ENCODE data around the gene PLIN4.

The PLIN4 gene, protein sequence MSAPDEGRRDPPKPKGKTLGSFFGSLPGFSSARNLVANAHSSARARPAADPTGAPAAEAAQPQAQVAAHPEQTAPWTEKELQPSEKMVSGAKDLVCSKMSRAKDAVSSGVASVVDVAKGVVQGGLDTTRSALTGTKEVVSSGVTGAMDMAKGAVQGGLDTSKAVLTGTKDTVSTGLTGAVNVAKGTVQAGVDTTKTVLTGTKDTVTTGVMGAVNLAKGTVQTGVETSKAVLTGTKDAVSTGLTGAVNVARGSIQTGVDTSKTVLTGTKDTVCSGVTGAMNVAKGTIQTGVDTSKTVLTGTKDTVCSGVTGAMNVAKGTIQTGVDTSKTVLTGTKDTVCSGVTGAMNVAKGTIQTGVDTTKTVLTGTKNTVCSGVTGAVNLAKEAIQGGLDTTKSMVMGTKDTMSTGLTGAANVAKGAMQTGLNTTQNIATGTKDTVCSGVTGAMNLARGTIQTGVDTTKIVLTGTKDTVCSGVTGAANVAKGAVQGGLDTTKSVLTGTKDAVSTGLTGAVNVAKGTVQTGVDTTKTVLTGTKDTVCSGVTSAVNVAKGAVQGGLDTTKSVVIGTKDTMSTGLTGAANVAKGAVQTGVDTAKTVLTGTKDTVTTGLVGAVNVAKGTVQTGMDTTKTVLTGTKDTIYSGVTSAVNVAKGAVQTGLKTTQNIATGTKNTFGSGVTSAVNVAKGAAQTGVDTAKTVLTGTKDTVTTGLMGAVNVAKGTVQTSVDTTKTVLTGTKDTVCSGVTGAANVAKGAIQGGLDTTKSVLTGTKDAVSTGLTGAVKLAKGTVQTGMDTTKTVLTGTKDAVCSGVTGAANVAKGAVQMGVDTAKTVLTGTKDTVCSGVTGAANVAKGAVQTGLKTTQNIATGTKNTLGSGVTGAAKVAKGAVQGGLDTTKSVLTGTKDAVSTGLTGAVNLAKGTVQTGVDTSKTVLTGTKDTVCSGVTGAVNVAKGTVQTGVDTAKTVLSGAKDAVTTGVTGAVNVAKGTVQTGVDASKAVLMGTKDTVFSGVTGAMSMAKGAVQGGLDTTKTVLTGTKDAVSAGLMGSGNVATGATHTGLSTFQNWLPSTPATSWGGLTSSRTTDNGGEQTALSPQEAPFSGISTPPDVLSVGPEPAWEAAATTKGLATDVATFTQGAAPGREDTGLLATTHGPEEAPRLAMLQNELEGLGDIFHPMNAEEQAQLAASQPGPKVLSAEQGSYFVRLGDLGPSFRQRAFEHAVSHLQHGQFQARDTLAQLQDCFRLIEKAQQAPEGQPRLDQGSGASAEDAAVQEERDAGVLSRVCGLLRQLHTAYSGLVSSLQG (N-terminal part only)

GRCh38 chr19:4518345-4519171 lies at the start of gene PLIN4:
Gene PLIN4 (minus strand): TSS chr19:4518486. CDS start chr19:4518272, 214 bp downstream.
- no peak for DNase-seq

- DNase-seq, result peak; percentile 70
Measured at GRCh38 chr19:4567584-4568071, 49.3 kb upstream of the PLIN4 start.

- no peak for DNase-seq
Measured at GRCh38 chr19:4566402-4567051, 48.2 kb upstream of the PLIN4 start.

DNA sequence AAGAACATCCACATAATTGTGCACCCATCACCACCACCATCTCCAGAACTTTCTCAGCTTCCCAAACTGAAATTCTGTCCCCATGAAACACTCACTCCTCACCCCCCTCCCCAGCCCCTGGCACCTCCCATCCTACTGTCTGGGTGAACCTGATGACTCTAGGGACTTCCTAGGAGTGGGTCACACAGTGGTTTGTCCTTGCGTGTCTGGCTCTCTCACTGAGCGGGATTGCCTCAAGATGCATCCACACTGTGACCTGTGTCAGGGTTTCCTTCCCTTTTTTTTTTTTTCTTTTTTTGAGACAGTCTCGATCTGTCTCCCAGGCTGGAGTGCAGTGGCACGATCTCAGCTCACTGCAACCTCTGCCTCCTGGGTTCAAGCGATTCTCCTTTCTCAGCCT lies 45.3 kb upstream of the PLIN4 start:
- DNase-seq, result peak; percentile 50

GRCh38 chr19:4562085-4562484 lies 43.8 kb upstream of the PLIN4 start:
- DNase-seq, result peak; percentile 41

GRCh38 chr19:4559569-4559968 lies 41.3 kb upstream of the PLIN4 start, which contains the start of gene SEMA6B:
Gene SEMA6B (minus strand): TSS chr19:4559684. CDS start chr19:4558457, 1,227 bp downstream.
- DNase-seq, result no peak

GRCh38 chr19:4557971-4558941 lies 40.0 kb upstream of the PLIN4 start:
- peak; percentile 45 for DNase-seq

DNA sequence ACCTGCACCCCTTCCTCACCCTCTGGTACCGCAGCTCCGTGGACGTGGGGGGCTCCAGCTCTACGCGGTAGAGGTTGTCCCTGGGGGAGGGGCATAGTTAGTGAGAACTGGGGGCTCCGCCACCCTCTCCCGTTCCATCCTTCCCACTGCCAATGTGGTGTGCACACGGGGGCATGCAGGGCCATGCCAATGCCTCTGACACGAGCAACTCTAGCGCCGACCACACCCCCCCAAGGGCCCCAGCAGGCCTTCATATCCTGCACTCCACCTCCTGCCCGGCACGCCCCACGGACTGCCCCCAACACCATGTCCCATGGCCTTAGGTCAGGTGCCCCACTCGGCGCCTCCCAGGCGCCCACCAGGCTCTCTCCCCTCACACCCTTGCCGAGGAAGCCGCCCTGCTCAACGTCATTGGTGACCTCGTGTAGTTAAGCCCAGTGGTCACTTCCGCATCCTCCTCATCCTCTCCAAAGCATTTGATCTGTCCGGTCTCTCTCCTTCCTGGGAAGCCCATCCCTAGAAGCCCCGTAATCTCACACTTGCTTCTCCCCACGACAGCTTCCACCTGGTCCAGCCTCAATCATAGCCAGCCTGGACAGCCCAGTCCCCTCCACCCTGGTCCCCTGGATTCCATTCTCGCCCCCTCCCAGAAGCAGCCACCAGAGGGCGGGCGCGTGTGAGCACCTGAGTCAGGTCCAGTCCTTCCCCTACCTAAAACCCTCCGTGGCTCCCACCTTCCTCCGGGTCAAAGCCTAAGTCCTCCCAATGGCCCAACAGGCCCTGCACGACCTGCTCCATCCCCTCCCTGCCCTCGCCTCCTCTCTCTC lies 39.1 kb upstream of the PLIN4 start:
- no peak for DNase-seq

- peak; percentile 88 for DNase-seq
Measured at GRCh38 chr19:4556597-4557127, 38.4 kb upstream of the PLIN4 start.

GRCh38 chr19:4555657-4556561 lies 37.6 kb upstream of the PLIN4 start:
- peak; percentile 91 for DNase-seq

DNA sequence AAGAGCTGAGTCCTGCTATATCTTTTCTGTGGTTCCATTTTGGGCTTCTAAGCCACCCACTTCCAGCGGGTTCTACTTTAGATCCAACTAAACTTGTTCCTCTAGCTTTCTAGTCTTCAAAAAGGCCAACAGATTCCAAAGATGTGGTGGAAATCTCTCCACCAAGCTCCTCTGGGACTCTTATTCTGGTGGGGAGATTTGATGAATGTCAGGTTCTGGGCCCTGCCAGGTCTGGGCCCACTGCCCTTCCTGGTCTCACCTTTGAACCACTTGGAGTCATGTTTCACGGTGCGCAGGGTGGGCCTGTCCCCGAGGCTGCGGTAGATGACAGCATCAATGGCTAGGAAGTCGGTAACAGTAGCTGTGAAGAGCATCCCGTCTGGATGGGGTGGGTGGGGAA lies 36.4 kb upstream of the PLIN4 start:
- no peak for DNase-seq

DNA sequence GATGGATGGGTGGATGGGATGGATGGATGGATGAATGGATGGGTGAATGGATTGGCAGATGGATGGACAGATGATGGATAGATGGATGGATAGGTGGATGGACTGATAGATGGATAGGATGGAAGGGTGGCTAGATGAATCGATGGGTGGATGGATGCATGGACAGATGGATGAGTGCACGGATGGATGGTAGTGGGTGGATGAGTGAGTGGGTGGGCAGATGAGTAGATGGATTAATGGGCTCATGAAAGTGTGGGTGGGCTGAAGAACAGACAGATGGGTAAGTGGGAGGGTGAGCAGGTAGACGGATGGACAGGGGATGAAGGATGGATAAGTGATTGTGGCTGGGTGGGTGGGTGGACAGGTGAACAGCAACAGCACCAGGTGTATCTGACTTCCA lies 35.5 kb upstream of the PLIN4 start:
- no peak for DNase-seq

- no peak for DNase-seq
Measured at GRCh38 chr19:4553092-4553695, 34.9 kb upstream of the PLIN4 start.

- DNase-seq, result no peak
Measured at GRCh38 chr19:4552525-4552819, 34.2 kb upstream of the PLIN4 start.

DNA sequence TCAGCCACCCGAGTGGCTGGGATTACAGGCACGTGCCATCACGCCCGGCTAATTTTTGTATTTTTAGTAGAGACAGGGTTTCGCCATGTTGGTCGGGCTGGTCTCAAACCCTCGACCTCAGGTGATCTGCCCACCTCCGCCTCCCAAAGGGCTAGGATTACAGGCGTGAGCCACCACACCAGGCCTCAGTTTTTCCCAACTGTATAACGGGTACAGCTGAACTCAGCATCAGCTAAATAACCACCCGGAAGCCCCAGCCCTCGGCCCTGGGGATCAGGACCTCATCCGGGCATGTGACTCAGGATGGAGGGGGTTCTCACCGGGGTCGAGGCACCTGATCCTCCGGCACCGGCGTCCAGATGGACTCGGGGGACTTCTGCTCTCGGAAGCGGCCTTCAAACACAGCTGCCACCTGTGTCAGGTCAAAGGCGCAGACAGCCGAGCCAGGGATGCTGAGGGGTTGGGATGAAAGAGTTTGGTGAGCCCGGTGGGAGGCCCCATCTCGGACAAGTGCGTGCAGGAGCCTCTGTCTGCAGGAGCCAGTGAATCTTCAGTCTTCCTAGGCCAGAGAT lies 32.3 kb upstream of the PLIN4 start:
- no peak for DNase-seq

DNA sequence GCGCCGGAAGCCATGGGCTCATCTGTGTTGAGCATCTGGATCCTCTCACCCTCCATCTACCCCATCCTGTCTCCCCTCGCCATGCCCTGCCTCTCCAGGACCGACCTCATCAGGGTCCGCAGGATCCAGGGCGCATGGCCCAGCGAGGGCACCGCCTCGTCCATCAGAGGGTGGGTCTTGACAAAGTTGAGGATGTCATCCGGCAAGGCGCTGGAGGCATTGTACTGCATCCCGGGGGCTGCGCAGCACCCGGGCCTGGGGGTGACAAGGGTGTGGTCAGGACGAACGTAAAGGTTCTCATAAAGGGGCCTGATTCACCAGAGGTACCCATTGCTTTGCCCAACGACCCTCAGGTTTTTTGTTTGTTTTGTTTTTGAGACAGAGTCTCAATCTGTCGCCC lies 31.7 kb upstream of the PLIN4 start:
- DNase-seq, result no peak

- DNase-seq, result no peak
Measured at GRCh38 chr19:4548238-4548584, 29.9 kb upstream of the PLIN4 start.

All from hematopoietic multipotent progenitor cell treated with erythropoietin and hydrocortisone succinate and interleukin-3 and kit ligand, for 4 days (in vitro differentiated cells).